Placental pericyte (primary cell): ENCODE measurements around the gene EXOSC6. TPM values are rescaled to one million over a fixed set of nuclear protein-coding genes. Genes with fewer than 3 reads are reported as not detected.

Experiments used
- small RNA-seq: library from RNA; depleted of rRNA; stranded (forward); fragments of <200 nt; gene quantifications from one replicate; pipeline ENCODE3, GENCODE V24; 2012; ENCODE audit warnings: low replicate concordance
- total RNA-seq: library from RNA; depleted of rRNA; stranded (reverse); fragments of >200 nt; gene quantifications from 2 replicates; pipeline ENCODE4 v1.2.3, GENCODE V29; 2012

Gene EXOSC6
- total RNA-seq = 46.7 and 72.2 TPM in 2 replicates

GRCh38 chr16:70251629-70252354 lies at the start of gene EXOSC6:
Gene EXOSC6, minus strand, starts transcription at chr16:70251940. Its CDS starts 40 bp downstream, at chr16:70251900.

GRCh38 chr16:70298988-70299938 lies 47.5 kb upstream of the EXOSC6 start, which contains the start of gene DDX19B:
Gene DDX19B, plus strand, starts transcription at chr16:70299186. Its CDS starts 112 bp downstream, at chr16:70299298.

GRCh38 chr16:70289229-70290094 lies 37.7 kb upstream of the EXOSC6 start, which contains the start of gene AARS1:
Gene AARS1, minus strand, starts transcription at chr16:70289506. Its CDS starts 6,743 bp downstream, at chr16:70282763.

Small RNA genes within 50 kb of the gene (small RNA-seq; reads per million reads assigned to genes)
- gene AC009060.2 = not detected
- not detected for gene RN7SL279P

Other genes starting within 250 kb of the EXOSC6 start
- 23.4 and 39.1 TPM in 2 replicates for gene PDPR, start 137.6 kb downstream of the EXOSC6 start, total RNA-seq
- under 0.01 TPM in 1 of 2 replicates, not detected in the other for gene CLEC18C, start 78.2 kb downstream of the EXOSC6 start, total RNA-seq
- gene AARS1, start 37.6 kb upstream of the EXOSC6 start, total RNA-seq = 125 and 506 TPM in 2 replicates
- 16.6 and 47.7 TPM in 2 replicates for gene DDX19B, start 47.2 kb upstream of the EXOSC6 start, total RNA-seq
- 45.3 and 59.1 TPM in 2 replicates for gene DDX19A, start 95.0 kb upstream of the EXOSC6 start, total RNA-seq
- gene ST3GAL2, start 187.2 kb upstream of the EXOSC6 start, total RNA-seq = 39.0 and 96.1 TPM in 2 replicates
- gene FCSK, start 202.7 kb upstream of the EXOSC6 start, total RNA-seq = 7.3 and 11.4 TPM in 2 replicates